Activated CD4-positive, CD25-positive, alpha-beta regulatory T cell treated with anti-CD3 and anti-CD28 coated beads, Interleukin-2, amount 50 U/mL, for 24 hours (primary cell): ENCODE measurements around the gene FGD6.
"Not testable (repeated sequence)": the region's sequence is repeated elsewhere in the genome, so short reads cannot be mapped to it uniquely, and the experiment has no call there.

ENCODE experiments used
- ATAC-seq, 2 donors: fragments of 150-1000 bp; cut with Tn5 transposase; one replicate each; pipeline ENCODE4 v1.10.0; 2021; ENCODE audit warnings: mild to moderate bottlenecking in 1 of 2, moderate library complexity in 1 of 2

FGD6 gene

DNA sequence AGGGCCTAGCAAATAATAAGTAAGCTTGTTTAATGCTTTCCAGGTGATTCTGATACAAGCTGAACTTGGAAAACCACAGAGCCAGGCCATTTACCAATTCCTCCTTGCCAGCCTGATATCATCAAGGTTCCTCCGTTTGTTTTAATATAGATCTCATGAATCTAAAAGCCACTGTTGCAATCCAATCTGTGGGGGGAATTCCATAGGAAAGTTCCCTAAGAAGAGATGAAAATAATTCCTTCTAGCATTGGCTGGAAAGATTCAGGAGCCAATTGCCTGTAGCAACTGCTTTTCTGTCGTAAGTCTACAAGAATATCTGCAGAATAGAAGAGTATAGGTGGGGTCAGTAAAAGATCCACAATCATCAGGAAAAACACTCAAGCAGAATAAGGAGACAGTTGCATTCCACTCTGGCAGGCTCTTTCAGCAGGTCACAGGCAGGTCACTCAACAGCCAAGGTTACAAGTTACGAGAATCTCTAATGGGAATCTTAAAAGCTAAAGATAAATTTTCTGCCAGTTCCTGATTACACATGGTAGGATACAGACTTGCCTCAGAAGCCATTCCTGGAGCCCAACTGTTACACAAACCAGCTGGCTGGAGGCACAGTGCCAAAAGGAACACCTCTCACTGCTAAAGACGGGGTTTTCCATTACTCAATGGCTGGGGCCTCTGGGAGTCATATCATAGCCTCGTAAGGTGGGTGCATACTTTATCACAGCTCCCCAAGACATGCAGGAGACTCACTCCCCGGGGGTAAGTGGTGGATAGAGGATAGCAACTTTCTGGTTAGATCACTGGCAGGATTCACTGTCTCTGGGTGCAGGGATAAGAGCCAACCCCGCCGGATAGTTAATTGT, 43.6 kb downstream of the FGD6 start:
- no peak for ATAC-seq

DNA sequence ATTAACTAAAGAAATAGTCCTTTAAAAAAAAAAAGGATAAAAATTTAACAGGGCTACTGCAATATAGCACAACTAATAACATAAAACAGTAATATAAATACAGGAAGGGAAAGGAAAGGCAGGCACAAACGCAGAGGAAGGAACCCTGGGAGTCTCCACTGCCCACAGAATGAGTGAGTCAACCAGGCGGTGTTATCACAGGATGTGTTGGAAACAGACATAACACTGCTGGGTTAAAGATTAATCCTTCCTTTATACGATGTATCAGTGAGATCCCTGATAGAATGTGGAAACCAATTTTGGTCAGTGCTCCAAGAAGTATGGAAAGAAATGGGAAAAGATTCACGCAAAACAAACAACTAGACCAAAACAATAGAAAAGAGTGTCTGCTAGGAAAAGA, 47.9 kb downstream of the FGD6 start:
- no peak for ATAC-seq

DNA sequence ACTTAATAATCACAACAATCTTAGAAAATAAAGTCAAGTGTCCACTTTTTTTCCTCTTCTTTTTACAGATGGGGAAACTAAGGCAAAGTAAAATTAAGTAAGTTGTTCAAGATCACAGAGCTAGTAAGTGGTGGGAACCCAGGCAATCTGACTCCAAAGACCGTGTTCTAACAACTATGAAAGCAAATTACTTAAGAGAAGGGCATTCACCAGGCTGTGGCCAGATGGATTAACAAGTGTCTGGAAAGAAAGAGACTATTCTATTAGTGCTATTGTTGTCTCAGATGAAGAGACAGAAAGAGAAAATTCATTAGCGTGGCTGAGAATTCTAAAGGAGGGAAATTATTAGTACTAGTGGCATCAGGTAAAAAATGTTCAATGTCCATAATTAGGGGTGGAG, 48.5 kb downstream of the FGD6 start:
- ATAC-seq: no peak

DNA sequence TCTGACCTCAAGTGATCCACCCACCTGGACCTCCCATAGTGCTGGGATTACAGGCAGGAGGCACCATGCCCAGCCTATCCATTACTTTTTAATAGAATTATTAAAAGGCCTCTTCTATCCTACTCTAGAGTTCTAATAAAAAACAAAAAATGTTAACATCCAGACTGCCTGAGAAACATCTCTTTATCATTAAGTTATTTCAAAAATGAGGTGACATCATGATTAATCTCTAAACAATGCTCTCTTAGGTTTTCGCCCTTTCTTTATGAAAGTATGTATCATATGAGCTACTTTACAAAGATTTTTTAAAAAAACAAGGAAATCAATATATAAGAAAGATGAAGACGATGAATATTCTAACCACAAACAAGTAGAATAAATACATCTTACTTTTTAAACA, 52.6 kb downstream of the FGD6 start:
- no peak for ATAC-seq

DNA sequence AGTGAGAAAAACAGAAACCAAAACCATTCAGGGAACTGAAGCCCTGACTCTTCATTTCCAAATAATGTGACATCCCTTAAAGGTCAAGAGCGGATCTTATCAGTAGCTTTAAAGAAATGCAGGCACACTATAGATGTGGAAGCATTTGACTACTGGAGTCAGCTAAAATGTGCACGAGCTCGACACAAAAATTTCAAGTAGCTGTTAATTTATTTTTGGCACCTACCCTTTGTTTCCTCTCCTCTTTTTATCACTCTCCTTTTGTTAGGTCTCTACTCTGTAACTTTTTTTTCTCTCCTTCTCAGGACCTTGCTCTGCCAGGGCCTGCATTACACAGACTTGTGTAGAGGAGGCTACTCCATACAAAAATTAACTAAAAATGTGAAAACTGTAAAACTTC, 58.3 kb downstream of the FGD6 start:
- ATAC-seq: no peak

DNA sequence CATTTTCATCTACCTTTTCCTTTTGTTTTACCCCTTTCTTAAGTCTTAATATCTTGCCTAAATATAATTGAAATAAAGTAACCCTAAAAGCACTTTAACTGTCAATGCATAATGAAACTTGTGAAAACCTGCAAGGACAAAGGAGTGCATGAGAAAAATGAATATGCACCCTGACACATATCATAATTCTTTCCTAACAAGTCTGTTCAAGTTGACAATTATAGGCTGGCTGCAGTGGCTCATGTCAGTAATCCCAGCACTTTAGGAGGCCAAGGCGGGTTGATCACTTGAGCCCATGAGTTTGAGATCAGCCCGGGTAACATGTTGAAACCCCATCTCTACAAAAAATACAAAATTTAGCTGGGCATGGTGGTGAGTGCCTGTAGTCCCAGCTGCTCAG, 65.4 kb downstream of the FGD6 start:
- ATAC-seq: no peak

DNA sequence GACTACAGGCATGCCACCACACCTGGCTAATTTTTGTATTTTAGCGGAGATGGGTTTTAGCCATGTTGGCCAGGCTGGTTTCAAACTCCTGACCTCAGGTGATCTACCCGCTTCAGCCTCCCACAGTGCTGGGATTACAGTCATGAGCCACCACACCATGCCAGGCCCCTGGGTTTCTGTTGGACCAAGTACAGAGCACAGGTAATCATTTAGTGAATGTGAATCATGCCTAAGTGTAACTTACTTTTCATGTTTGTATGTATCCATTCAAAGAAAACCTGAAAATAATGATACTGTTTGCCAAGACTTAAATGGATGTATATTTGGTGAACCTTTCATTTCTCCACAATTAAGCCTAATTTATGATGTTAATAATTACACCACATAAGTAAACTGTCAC, 65.9 kb downstream of the FGD6 start:
- ATAC-seq: no peak

DNA sequence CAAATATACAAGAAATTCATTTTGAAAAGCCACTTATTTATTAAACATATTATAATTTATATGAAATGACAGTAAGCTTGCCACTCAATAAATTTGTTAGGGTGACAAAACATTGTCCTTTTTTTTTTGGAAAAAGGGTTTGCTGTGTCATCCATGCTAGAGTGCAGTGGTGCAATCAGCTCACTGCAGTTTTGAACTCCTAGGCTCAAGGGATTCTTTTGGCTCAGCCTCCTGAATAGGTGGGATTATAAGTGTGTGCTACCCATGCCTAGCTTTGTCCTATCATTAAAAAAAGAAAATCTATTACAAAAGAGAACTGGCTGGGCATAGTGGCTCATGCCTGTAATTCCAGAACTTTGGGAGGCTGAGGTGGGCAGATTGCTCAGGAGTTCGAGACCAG, 66.8 kb downstream of the FGD6 start:
- ATAC-seq: no peak

DNA sequence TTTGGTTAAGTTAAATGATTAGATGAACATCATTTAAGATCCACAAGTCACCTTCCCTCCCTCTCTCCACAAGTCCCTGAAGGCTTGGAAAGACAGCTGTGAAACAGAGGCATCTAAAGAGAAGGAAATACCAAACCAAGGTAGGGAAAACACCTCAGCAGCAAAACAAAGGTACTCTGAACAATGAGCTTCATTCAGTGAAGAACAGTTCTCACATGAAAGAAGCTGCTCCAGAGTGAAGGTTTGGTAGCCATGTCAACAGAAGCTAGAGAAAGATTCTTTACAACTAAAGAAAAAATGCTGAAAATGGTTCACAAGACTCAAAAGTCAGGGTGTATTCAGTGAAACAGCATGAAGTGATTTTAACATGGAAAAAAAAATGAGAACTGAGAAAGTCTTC, 69.4 kb downstream of the FGD6 start:
- ATAC-seq: no peak

DNA sequence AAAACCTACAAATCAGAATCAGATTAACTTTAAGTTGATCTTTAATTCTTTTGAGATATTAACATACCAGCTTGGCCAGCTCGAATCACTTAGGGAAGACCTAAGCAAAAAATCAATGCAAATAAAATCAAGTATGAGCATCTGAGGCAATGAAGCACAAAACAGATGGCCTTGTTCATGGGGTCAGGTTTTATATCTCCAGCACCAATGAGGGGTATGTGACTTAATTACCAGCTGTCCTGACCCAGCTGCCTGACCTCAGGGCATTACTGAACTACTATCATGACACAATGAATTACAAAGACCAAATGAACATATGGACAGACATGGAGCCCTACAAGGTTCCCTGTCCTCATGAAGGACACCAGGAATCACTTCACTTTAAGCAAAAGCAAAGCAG, 70.5 kb downstream of the FGD6 start:
- no peak for ATAC-seq

DNA sequence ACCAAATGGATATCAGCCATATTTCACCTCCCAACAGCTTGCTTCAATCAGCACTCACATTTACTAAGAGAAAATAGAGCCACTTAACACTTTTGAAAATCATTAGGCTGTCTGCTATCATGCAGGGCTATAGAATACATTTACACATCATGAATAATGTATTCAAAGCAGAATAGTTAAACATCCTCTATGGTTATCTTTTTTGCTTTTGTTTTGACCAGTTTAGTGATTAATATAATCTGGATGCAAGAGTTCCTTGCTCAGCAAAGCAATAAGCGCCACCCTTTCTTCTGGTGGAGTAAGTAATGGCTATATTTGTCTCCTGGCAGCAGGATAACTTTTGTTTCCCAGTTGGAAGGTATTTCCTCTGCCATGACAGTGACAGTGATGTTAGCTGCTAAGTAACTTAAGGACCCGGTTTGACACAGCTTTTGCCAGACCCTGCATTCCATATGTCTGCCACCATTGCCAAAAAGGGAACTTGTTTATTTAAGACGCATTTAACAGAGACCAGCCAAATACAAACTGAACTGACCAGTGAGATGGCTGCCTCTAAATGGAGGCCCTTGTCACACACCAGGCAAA, 73.6 kb downstream of the FGD6 start:
- ATAC-seq: no peak

DNA sequence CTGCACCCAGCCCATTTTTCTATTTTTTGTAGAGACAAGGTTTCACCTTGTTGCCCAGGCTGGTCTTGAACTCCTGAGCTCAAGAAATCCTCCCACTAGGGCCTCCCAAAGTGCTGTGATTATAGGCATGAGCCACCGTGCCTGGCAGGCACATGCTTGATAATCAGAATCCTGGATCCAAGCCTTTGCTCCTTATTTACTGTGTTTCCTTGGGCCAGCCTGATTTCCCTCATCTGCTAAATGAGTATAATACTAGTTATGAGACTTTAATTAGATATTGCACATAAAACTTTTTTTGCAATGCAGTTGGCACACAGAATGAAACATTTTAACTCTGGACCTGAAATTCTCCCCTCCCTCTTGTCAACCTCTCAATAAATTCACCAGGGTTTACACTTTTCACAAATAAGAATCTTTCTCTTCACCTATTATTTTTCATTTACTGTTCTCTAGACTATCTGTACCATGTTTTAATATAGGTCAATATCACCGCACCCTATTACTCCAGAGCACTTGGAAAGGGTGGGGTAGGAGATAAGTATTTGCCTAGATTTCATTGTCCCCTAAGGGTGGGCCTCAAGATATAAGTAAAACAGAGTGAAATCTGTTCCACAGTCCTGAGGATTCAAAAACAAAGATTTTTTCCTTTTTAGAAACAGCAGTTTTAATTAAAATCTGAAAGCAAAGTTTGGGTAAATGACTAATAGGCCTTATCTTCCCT, 74.7 kb downstream of the FGD6 start:
- no peak for ATAC-seq

DNA sequence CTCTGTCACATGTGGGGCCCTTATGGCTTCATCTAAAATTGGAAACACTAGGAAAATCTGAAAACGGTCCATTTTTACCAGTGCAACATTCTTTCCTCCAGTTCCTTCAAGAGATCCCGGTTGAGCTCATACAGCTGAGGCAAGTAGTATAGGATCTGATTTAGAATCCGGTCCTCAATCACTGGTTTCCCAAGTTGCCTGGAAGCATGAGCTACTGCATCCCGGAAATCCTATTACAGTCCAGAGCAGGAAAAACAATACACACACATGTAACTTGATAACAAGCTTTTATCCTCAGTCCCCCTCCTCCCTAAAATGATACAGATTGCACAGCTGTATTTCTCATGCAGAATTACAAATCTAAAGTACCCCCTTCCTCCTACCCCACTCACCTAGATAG, 76.0 kb downstream of the FGD6 start:
- ATAC-seq: no peak

DNA sequence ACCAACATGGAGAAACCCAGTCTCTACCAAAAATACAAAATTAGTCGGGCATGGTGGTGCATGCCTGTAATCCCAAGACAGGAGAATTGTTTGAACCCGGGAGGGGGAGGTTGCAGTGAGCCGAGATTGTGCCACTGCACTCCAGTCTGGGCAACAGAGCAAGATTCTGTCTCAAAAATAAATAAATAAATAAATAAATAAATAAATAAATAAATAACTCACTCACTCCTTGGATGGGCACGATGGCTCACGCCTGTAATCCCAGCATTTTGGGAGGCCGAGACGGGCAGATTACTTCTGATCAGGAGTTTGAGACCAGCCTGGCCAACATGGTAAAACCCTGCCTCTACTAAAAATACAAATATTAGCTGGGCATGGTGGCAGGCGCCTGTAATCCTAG, 79.2 kb downstream of the FGD6 start:
- ATAC-seq: not testable (repeated sequence)

DNA sequence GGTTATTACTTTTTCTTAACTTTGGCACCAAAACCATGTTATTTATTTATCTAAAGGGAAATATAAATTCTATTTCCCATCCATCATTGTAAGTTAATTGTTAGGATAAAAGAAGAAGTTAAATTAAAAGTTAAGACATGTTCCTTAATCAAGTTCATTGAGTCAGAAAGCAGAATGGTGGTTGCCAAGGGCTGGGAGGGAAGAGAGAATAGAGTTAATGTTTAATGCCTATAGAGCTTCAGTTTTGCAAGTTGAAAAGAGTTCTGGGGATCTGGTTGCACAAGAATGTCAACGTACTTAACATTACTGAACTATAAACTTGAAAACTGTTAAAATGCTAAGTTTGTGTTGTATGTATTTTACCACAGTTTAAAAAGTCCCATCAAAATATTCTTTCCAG, 80.7 kb downstream of the FGD6 start:
- ATAC-seq: no peak

DNA sequence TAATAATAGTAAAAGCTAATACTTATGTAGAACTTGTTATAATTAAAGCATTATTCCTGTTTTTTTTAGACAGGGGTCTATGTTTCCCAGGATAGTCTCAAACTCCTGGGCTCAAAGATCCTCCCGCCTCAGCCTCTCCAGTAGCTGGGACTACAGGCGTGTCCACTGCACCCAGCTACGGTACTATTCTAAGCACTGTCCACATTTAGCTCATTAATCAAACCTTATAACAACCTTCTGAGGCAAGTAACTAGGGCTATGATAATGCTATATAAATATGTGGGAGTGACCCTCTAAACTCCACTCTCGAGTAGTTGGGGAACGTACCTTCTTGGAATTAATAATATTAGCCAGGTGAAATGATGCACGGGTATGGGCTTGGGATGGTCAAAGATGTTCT, 83.2 kb downstream of the FGD6 start:
- no peak for ATAC-seq

DNA sequence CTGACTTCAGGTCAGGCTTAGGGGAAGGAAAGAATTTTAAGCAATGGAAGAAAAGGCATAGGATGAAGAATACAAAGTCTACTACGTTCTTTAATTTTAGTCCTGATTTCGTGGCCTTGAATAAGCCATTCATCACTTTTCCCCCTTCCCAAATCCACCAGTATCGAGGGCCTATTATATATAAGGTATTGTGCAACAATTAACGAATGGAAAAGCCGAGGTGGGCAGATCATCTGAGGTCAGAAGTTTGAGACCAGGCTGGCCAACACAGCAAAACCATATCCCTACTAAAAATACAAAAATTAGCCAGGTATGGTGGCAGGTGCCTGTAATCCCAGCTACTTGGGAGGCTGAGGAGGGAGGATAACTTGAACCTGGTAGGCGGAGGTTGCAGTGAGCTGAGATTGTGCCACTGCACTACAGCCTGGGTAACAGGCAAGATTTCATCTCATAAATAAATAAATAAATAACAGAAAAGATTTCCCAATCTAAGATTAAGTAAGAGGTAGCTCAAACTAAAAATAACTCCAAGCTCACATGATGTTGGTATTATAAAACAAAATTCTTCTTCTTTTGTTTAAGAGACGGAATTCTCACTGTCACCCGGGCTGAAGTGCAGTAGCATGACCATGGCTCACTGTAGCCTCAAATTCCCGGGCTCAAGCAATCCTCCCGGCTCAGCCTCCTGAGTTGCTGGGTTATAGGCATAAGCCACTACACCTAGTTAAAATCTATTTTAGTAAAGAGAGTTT, 85.5 kb downstream of the FGD6 start:
- no peak for ATAC-seq

DNA sequence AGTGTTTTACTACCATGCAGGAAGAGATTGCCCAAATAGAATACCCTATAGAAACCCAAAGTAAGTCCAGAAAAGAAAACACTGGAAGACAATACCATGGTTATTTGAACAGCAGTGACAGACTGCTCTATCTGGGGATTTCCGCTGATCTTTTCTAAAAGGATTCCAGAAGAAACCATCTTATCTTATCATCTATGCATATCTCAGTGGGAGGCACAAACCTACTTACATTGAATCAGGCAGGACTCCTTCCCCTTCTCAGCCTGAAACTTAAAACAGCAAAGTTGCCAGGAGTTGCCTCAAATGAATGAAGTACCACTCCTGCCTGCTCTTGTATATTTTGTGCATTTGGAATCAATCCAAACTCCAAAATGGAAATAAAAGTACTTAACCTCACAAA, 87.2 kb downstream of the FGD6 start:
- no peak for ATAC-seq

DNA sequence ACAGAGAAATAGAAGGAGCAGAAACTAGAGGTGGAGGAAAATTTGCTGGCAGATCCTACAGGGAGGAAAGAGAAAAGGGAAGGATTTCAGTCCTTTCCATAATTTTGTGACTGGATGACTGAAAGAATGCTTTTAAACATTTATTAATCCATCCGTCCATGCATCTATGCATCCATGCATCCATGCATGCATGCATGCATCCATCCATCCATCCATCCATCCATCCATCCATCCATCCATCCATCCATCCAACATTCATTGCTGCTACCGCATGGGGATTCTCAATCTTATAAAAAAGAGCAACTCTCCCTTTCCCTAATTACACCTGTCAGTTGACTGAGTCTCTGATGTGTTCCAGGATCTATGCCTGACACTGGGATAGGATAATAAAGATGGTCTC, 88.2 kb downstream of the FGD6 start:
- no peak for ATAC-seq

DNA sequence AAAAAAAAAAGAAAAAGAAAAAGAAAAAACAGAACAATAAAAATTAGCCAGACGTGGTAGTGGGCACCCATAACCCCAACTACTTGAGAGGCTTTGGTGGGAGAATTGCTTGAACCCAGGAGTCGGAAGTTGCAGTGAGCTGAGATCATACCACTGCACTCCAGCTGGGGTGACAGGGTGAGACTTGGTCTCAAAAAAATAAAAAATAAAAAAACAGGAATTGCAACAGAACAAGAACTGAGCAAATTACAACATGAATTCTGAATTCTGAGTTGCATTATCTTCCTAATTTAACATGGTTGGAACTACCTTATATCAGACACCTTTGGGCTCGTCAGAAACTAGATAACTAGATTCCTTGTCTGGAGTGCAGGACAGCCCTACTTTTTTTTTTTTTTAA, 90.5 kb downstream of the FGD6 start:
- no peak for ATAC-seq

DNA sequence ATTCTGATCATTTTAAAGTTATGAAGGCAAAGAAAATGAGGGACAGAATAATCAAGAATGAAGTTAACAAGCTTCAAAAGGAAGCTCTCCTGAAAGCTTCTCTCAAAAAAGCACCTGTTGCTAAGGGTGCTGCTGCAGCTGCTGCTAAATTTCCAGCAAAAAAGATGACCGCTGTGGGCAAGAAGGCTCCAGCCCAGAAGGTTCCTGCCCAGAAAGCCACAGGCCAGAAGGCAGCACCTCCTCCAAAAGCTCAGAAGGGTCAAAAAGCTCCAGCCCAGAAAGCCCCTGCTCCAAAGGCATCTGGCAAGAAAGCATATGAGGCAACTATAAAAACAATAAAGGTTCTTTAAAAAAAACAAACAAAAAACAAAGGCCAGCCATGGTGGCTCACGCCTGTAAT, 91.2 kb downstream of the FGD6 start:
- no peak for ATAC-seq

DNA sequence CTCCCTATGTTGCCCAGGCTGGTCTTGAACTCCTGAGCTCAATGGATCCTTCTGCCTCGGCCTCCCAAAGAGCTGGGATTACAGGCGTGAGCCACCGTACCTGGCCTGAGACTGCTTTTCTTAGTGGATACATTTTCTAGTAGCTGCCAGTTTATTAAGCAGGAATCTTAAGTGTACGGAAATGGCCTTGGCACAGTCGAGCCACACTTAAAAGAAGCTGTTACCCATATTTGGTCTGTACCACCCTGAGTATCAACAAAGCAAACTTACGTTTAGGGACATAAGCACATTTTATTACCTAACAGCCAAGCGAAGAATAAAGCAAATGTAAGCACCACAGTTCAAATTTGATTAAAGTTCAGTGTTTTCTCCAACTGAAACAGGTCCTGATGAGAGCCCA, 93.2 kb downstream of the FGD6 start:
- ATAC-seq: no peak

DNA sequence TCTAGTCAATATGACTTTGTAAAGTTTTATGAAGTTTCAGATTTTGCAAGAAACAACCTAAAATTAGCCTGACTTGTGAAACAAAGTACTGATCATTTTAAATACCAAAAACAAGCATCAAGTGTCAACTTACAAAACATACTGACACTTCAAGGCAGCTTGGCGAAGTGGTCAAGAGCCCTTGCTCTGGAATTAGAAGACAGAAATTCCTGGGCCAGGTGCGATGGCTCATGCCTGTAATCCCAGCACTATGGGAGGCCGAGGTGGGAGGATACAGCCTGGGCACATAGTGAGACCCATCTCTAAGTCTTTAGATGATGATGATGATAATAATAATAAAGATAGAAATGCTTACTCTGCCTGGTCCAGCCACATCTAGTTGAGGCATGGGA, 98.5 kb downstream of the FGD6 start:
- no peak for ATAC-seq
